NB4 (cell line): ENCODE results near the gene SLC4A1.

Experiments used
- DNase-seq: peaks from one replicate; pipeline ENCODE4 v3.0.0; 2010; ENCODE audit warnings: low read depth
- H3K4me3 ChIP-seq: one replicate; pipeline ENCODE4 v1.5.1; 2011; ENCODE audit warnings: mild to moderate bottlenecking, low read depth, low read length, moderate library complexity
- CTCF ChIP-seq: IDR thresholded peaks from one replicate; pipeline ENCODE4 v1.5.1; 2012; ENCODE audit warnings: low read depth, low read length
- MAX ChIP-seq: IDR thresholded peaks from 2 replicates; pipeline ENCODE4 v1.6.1; 2011; ENCODE audit warnings: low read depth, low read length
- MYC ChIP-seq: IDR thresholded peaks from 2 replicates; pipeline ENCODE4 v1.6.1; 2011; ENCODE audit warnings: low read depth, low read length
- POLR2A ChIP-seq: IDR thresholded peaks from 2 replicates; pipeline ENCODE4 v1.6.1; 2011; ENCODE audit warnings: mild to moderate bottlenecking; ENCODE audit not compliant: insufficient read length; ENCODE audit errors: extremely low read depth

Gene SLC4A1

GRCh38 chr17:44280392-44280937 is 12.5 kb upstream of the SLC4A1 start:
- DNase-seq = no peak
- H3K4me3 ChIP-seq = no peak overlapping the region
- TF ChIP-seq MYC (no peak), CTCF (no peak)

GRCh38 chr17:44279666-44280391 is 11.9 kb upstream of the SLC4A1 start:
- no peak overlapping the region for H3K4me3 ChIP-seq
- peak; percentile 82 for DNase-seq

GRCh38 chr17:44279346-44279665 is 11.4 kb upstream of the SLC4A1 start:
- no peak for DNase-seq
- H3K4me3 ChIP-seq = no peak overlapping the region
- TF ChIP-seq CTCF = no peak
- TF ChIP-seq MAX = no peak
- no peak for TF ChIP-seq MYC

More at GRCh38 chr17:44279666-44280391, 11.9 kb upstream of the SLC4A1 start:
- no peak for TF ChIP-seq POLR2A
- TF ChIP-seq MAX = no peak
- no peak for TF ChIP-seq MYC
- no peak for TF ChIP-seq CTCF

- no peak overlapping the region for H3K4me3 ChIP-seq
- TF ChIP-seq MYC = no peak
- DNase-seq = no peak
Measured at GRCh38 chr17:44277976-44278375, 10.0 kb upstream of the SLC4A1 start.

- no peak overlapping the region for H3K4me3 ChIP-seq
- TF ChIP-seq MAX = no peak
- TF ChIP-seq POLR2A = no peak
- no peak for TF ChIP-seq CTCF
- TF ChIP-seq MYC = no peak
- DNase-seq = no peak
Measured at GRCh38 chr17:44273607-44274006, 5.7 kb upstream of the SLC4A1 start.

- no peak overlapping the region for H3K4me3 ChIP-seq
- no peak for TF ChIP-seq CTCF
- TF ChIP-seq MAX = no peak
- TF ChIP-seq POLR2A = no peak
- no peak for TF ChIP-seq MYC
- DNase-seq = no peak
Measured at GRCh38 chr17:44272954-44273353, 5.0 kb upstream of the SLC4A1 start.
